H1 (cell line): ENCODE data around the gene GDPGP1. TPM values are rescaled to one million over a fixed set of nuclear protein-coding genes. Genes with fewer than 3 reads are reported as not detected.
A peak's percentile ranks its signal among the peaks of the same experiment; 100 is the strongest.

Experiments used
- CTCF ChIA-PET: fragments of 300-600 bp; sonication (Branson Sonifier 250); formaldehyde crosslinking; loops from one replicate; lab custom pipeline; 2021; ENCODE audit not compliant: partially characterized antibody; lab: Charles Lee
- POLR2A ChIA-PET: fragments of 300-600 bp; sonication (Branson Sonifier 250); formaldehyde crosslinking; loops from one replicate; lab custom pipeline; 2021; ENCODE audit warnings: inconsistent platforms; ENCODE audit not compliant: partially characterized antibody; lab: Charles Lee
- DNase-seq, 2 experiments: peaks; one replicate each; pipeline versions ENCODE4 v3.0.0 to v3.0.0-alpha.2; 2010 to 2022; ENCODE audit warnings: low spot score in 2 of 2, low read depth in 1 of 2, mixed read lengths in 1 of 2
- FAIRE-seq: peaks from 2 replicates; lab custom pipeline; 2011; peaks lifted over from hg19 to GRCh38; lab: Jason Lieb, UNC
- H2AFZ ChIP-seq: 2 replicates; pipeline ENCODE4 v1.8.1; 2012; ENCODE audit warnings: low read length, inconsistent platforms
- H2AK5ac ChIP-seq: 2 replicates; pipeline ENCODE4 v1.6.1; 2013; ENCODE audit warnings: low read depth, low read length
- H2BK120ac ChIP-seq: replicated peaks from 2 replicates; pipeline ENCODE3; 2013; ENCODE audit warnings: low read depth, low read length, inconsistent platforms
- H2BK12ac ChIP-seq: 2 replicates; pipeline ENCODE4 v1.6.1; 2013; ENCODE audit warnings: low read depth, low read length
- H2BK15ac ChIP-seq: 2 replicates; pipeline ENCODE4 v1.6.1; 2013; ENCODE audit warnings: low read length
- H2BK20ac ChIP-seq: 2 replicates; pipeline ENCODE4 v1.6.1; 2013; ENCODE audit warnings: low read length
- H2BK5ac ChIP-seq: 2 replicates; pipeline ENCODE4 v1.6.1; 2013; ENCODE audit warnings: low read depth, low read length
- H3K14ac ChIP-seq: 2 replicates; pipeline ENCODE4 v1.6.1; 2013; ENCODE audit warnings: inconsistent platforms; ENCODE audit not compliant: insufficient read length
- H3K18ac ChIP-seq: 2 replicates; pipeline ENCODE4 v1.6.1; 2013; ENCODE audit warnings: low read length; ENCODE audit errors: extremely low read depth
- H3K23ac ChIP-seq: 2 replicates; pipeline ENCODE4 v1.6.1; 2013; ENCODE audit warnings: inconsistent platforms; ENCODE audit not compliant: insufficient read length
- H3K23me2 ChIP-seq: 2 replicates; pipeline ENCODE4 v1.6.1; 2013; ENCODE audit warnings: low read depth, low read length
- H3K27ac ChIP-seq: 2 replicates; pipeline ENCODE4 v1.6.1; 2011; ENCODE audit warnings: low read depth, low read length, inconsistent platforms
- H3K27me3 ChIP-seq, 4 experiments: replicated peaks in 1 of 4; 1 replicate in 1 of 4; 2 replicates in 3 of 4; pipeline versions ENCODE4 v1.6.1 to v1.8.1; 2011 to 2013; ENCODE audit warnings: low read length in 3 of 4, mild to moderate bottlenecking in 3 of 4, inconsistent platforms in 2 of 4, mixed read lengths in 2 of 4, moderate library complexity in 1 of 4; ENCODE audit not compliant: control insufficient read depth in 3 of 4, insufficient read depth in 3 of 4; ENCODE audit errors: extremely low read depth in 1 of 4
- H3K36me3 ChIP-seq, 4 experiments: 2 replicates each; pipeline versions ENCODE4 v1.6.1 to v1.8.1; 2011 to 2013; ENCODE audit warnings: mild to moderate bottlenecking in 4 of 4, low read length in 3 of 4, moderate library complexity in 2 of 4, control low read depth in 1 of 4, inconsistent platforms in 1 of 4; ENCODE audit not compliant: insufficient read depth in 4 of 4, control insufficient read depth in 2 of 4
- H3K4ac ChIP-seq: replicated peaks from 2 replicates; pipeline ENCODE3; 2013; ENCODE audit warnings: low read length, low read depth, mixed read lengths, inconsistent platforms; ENCODE audit not compliant: insufficient read length
- H3K4me1 ChIP-seq, 4 experiments: replicated peaks in 1 of 4; 1 replicate in 1 of 4; 2 replicates in 3 of 4; pipeline versions ENCODE4 v1.6.1 to v1.8.1; 2011 to 2013; ENCODE audit warnings: low read length in 3 of 4, inconsistent platforms in 2 of 4, mixed read lengths in 1 of 4; ENCODE audit not compliant: insufficient read depth in 4 of 4, control insufficient read depth in 3 of 4
- H3K4me2 ChIP-seq, 2 experiments: 2 replicates each; pipeline versions ENCODE4 v1.6.1 to v1.8.1; 2011 to 2013; ENCODE audit warnings: low read depth in 2 of 2, low read length in 2 of 2, control low read depth in 1 of 2, inconsistent platforms in 1 of 2, mild to moderate bottlenecking in 1 of 2; ENCODE audit not compliant: insufficient read depth in 1 of 2
- H3K4me3 ChIP-seq, 4 experiments: fragments of 200-600, 300-600 bp in 1 of 4; sonication (generic), shearing (Covaris generic), sonication (Bioruptor Twin) in 1 of 4; 2 replicates each; pipeline versions ENCODE4 v1.5.1 to v1.8.1; 2011 to 2016; ENCODE audit warnings: low read length in 4 of 4, low read depth in 3 of 4, control low read depth in 2 of 4, inconsistent platforms in 2 of 4, mild to moderate bottlenecking in 2 of 4, mixed read lengths in 1 of 4, moderate library complexity in 1 of 4; ENCODE audit not compliant: insufficient read depth in 2 of 4; ENCODE audit errors: extremely low read depth in 1 of 4
- H3K56ac ChIP-seq: replicated peaks from 2 replicates; pipeline ENCODE3; 2013; ENCODE audit warnings: low read depth, mild to moderate bottlenecking, mixed read lengths, low read length, inconsistent platforms; ENCODE audit not compliant: insufficient read length
- H3K79me1 ChIP-seq: 2 replicates; pipeline ENCODE4 v1.6.1; 2013; ENCODE audit warnings: low read depth, low read length, control low read depth
- H3K79me2 ChIP-seq, 2 experiments: 2 replicates each; pipeline versions ENCODE4 v1.6.1 to v1.8.1; 2012 to 2013; ENCODE audit warnings: low read length in 2 of 2, mild to moderate bottlenecking in 2 of 2, inconsistent platforms in 1 of 2; ENCODE audit not compliant: insufficient read depth in 2 of 2, control insufficient read depth in 1 of 2
- H3K9ac ChIP-seq, 4 experiments: replicated peaks in 1 of 4; 1 replicate in 1 of 4; 2 replicates in 3 of 4; pipeline versions ENCODE4 v1.6.1 to v1.8.1; 2011 to 2013; ENCODE audit warnings: low read depth in 3 of 4, low read length in 3 of 4, control low read depth in 2 of 4, mild to moderate bottlenecking in 2 of 4, moderate library complexity in 2 of 4, inconsistent platforms in 1 of 4; ENCODE audit errors: extremely low read depth in 1 of 4
- H3K9me3 ChIP-seq, 2 experiments: 2 replicates each; pipeline versions ENCODE4 v1.6.1 to v1.8.1; 2012 to 2013; ENCODE audit warnings: mild to moderate bottlenecking in 2 of 2, moderate library complexity in 2 of 2, control low read depth in 1 of 2, inconsistent platforms in 1 of 2, low read depth in 1 of 2, low read length in 1 of 2, mixed read lengths in 1 of 2; ENCODE audit not compliant: insufficient read depth in 2 of 2
- H4K20me1 ChIP-seq, 2 experiments: replicated peaks in 1 of 2; 2 replicates each; pipeline versions ENCODE3 to v1.8.1; 2011 to 2013; ENCODE audit warnings: inconsistent platforms in 2 of 2, low read length in 2 of 2, mild to moderate bottlenecking in 1 of 2; ENCODE audit not compliant: insufficient read depth in 2 of 2, control insufficient read depth in 1 of 2
- H4K5ac ChIP-seq: 2 replicates; pipeline ENCODE4 v1.6.1; 2013; ENCODE audit warnings: low read length, low read depth, mixed read lengths, inconsistent platforms; ENCODE audit not compliant: insufficient read length
- H4K8ac ChIP-seq: 2 replicates; pipeline ENCODE4 v1.8.0; 2013; ENCODE audit warnings: mild to moderate bottlenecking, moderate library complexity, low read length, inconsistent platforms; ENCODE audit not compliant: insufficient read depth; ENCODE audit errors: extremely low read depth
- H4K91ac ChIP-seq: replicated peaks from 2 replicates; pipeline ENCODE3; 2013; ENCODE audit warnings: low read length, mixed read lengths, inconsistent platforms; ENCODE audit not compliant: insufficient read length
- ASH2L ChIP-seq: fragments of 200-600, 300-600 bp; sonication (generic); IDR thresholded peaks from one replicate; pipeline ENCODE4 v1.7.1; 2017; ENCODE audit warnings: low read length
- CEBPB ChIP-seq: IDR thresholded peaks from 2 replicates; pipeline ENCODE4 v1.6.1; 2012; ENCODE audit warnings: low read depth, low read length
- CTBP2 ChIP-seq: IDR thresholded peaks from 2 replicates; pipeline ENCODE4 v1.7.0; 2011; ENCODE audit warnings: borderline replicate concordance, mild to moderate bottlenecking, moderate library complexity, mixed read lengths, low read length; ENCODE audit not compliant: insufficient read depth, insufficient read length
- E2F6 ChIP-seq: IDR thresholded peaks from 2 replicates; pipeline ENCODE4 v1.6.1; 2012; ENCODE audit warnings: inconsistent platforms
- GABPA ChIP-seq: IDR thresholded peaks from 2 replicates; pipeline ENCODE4 v1.6.1; 2011; ENCODE audit warnings: mild to moderate bottlenecking, low read length, moderate library complexity, borderline replicate concordance; ENCODE audit not compliant: insufficient read depth
- KDM4A ChIP-seq: IDR thresholded peaks from one replicate; pipeline ENCODE4 v1.7.1; 2012; ENCODE audit warnings: low read depth, mild to moderate bottlenecking, moderate library complexity, low read length, inconsistent platforms; ENCODE audit not compliant: severe bottlenecking
- POLR2A ChIP-seq, 2 experiments: IDR thresholded peaks; 1 replicate in 1 of 2; 2 replicates in 1 of 2; pipeline ENCODE4 v1.6.1; 2011; ENCODE audit warnings: low read depth in 2 of 2, low read length in 2 of 2, mild to moderate bottlenecking in 2 of 2; ENCODE audit errors: control extremely low read depth in 1 of 2
- POU5F1 ChIP-seq: IDR thresholded peaks from 2 replicates; pipeline ENCODE4 v1.6.1; 2011; ENCODE audit warnings: low read depth, mild to moderate bottlenecking, low read length, moderate library complexity
- SIN3A ChIP-seq, 2 experiments: IDR thresholded peaks in 1 of 2; conservative IDR thresholded peaks in 1 of 2; 2 replicates each; pipeline ENCODE4 v1.6.1; 2011 to 2012; ENCODE audit warnings: low read length in 2 of 2, improper control_type of control experiment in 1 of 2, low read depth in 1 of 2, mild to moderate bottlenecking in 1 of 2
- WGBS, 2 experiments: shearing (Covaris generic) in 1 of 2; methylation state at CpG; one replicate each; pipeline versions ENCODE4 v1.1.6 to v1.1.7; 2013 to 2015; ENCODE audit warnings: low lambda C conversion rate in 2 of 2, mixed read lengths in 2 of 2, inconsistent platforms in 1 of 2, low coverage in 1 of 2, missing lambda C conversion rate in 1 of 2; ENCODE audit not compliant: insufficient replicate concordance in 2 of 2, insufficient coverage in 1 of 2, insufficient read length in 1 of 2; ENCODE audit errors: extremely low coverage in 1 of 2, missing lambda C conversion rate in 1 of 2; 5-methylcytosine and 5-hydroxymethylcytosine counted together
- polyA plus RNA-seq, 7 experiments: library from polyadenylated mRNA; depleted of rRNA in 3 of 7; stranded (reverse) in 5 of 7; unstranded in 2 of 7; fragments of >200 nt in 5 of 7; fragments of 200-250 nt in 2 of 7; gene quantifications; 1 replicate in 5 of 7; 2 replicates in 1 of 7; 4 replicates in 1 of 7; pipeline versions ENCODE4 v1.2.1 to v1.2.3, GENCODE V29; 2011 to 2013; ENCODE audit warnings: missing spikeins in 2 of 7, mixed read lengths in 2 of 7
- total RNA-seq: library from RNA; stranded (reverse); fragmentation: NEBNext Ultra II Directional; extraction: Animal tissue kit (Norgen Biotek cat#: 25700); gene quantifications from 2 replicates; pipeline ENCODE4 v1.2.1, GENCODE V29; 2021

GDPGP1 gene
- total and polyA plus RNA-seq, 2 of the 8 experiments (the other 6 are each of a cell fraction or from before 2014, with no cell fraction given): 1.8 to 5.6 TPM

GRCh38 chr15:90184786-90185704 is 49.0 kb upstream of the GDPGP1 start:
- WGBS, 2 experiments: 8% methylated on average over 39 of the region's 67 CpGs; no CpG with 5 or more reads in 1 of the 2 experiments
- no peak overlapping the region for H3K18ac ChIP-seq
- no peak overlapping the region for H2BK15ac ChIP-seq
- H3K9ac ChIP-seq: peak overlapping the region in 2 of 4 experiments; percentile 30 to 41; a peak in 2 of 7 replicates
- no peak overlapping the region for H2AK5ac ChIP-seq
- H3K9me3 ChIP-seq: no peaks in the 10 kb centered on the region
- H4K8ac ChIP-seq: peak overlapping the region; percentile 87
- CTCF ChIA-PET: interaction anchor here (0.8 to 2.1 kb wide), 7 partner anchors 13 to 44 kb away, joined by 3 to 11 read pairs (median 3); partner anchors contain the start of gene SEMA4B
- peak overlapping the region; percentile 18; the same call in 1 of the 2 replicates for H2AFZ ChIP-seq
- H3K4me2 ChIP-seq: peak overlapping the region; percentile 71 to 89
- H3K23me2 ChIP-seq: peaks cover 6% of the 10 kb centered on the region; the same call in 1 of the 2 replicates
- no peak overlapping the region for H4K5ac ChIP-seq
- H2BK5ac ChIP-seq: no peak overlapping the region; the same call in 1 of the 2 replicates
- H3K56ac ChIP-seq: no peak overlapping the region
- no peak overlapping the region for H3K23ac ChIP-seq
- no peak overlapping the region for H2BK20ac ChIP-seq
- no peak overlapping the region for H3K27ac ChIP-seq
- POLR2A ChIA-PET: interaction anchor here (1.5 to 3.8 kb wide), 2 partner anchors 16 to 30 kb away, joined by 4 to 16 read pairs; partner anchors contain the start of gene SEMA4B
- H2BK120ac ChIP-seq: no peak overlapping the region
- no peaks in the 10 kb centered on the region for H3K79me2 ChIP-seq
- no peaks in the 10 kb centered on the region for H3K27me3 ChIP-seq
- no peaks in the 10 kb centered on the region for H3K36me3 ChIP-seq
- H2BK12ac ChIP-seq: peak overlapping the region; percentile 18; the same call in 1 of the 2 replicates
- FAIRE-seq (no peak), DNase-seq (peak in 1 of 2 experiments; percentile 83)
- H3K79me1 ChIP-seq: 0 out of 2 replicates have a peak, but pooled peaks cover under 1% of the 10 kb centered on the region
- peak overlapping the region; percentile 58 to 65 (median 58) for H3K4me3 ChIP-seq
- peaks cover 0 to 10% (median 5%) of the 10 kb centered on the region in 4 experiments; a peak in 4 of 7 replicates for H3K4me1 ChIP-seq
- H3K14ac ChIP-seq: no peak overlapping the region
- no peaks in the 10 kb centered on the region for H4K20me1 ChIP-seq
- no peak overlapping the region for H4K91ac ChIP-seq
- H3K4ac ChIP-seq: no peak overlapping the region
- peak; percentile 86 for TF ChIP-seq KDM4A
- TF ChIP-seq CTBP2: no peak
- peak; percentile 37 to 66; a peak in 2 of 4 replicates for TF ChIP-seq SIN3A (conservative IDR thresholded peaks at IDR 0.05 in 1 of 2, IDR thresholded peaks at IDR 0.05 in 1 of 2; ENCODE audit: low read depth in 1 of 2, low read length in 2 of 2)
- no peak for TF ChIP-seq POLR2A (IDR thresholded peaks at IDR 0.05; ENCODE audit: control extremely low read depth in 1 of 2, low read depth in 2 of 2, low read length in 2 of 2)
- peak; percentile 69 for TF ChIP-seq ASH2L
- TF ChIP-seq E2F6: no peak
- TF ChIP-seq POU5F1: no peak
- no peak for TF ChIP-seq CEBPB
- TF ChIP-seq GABPA: no peak
